ENCODE results near the gene CRADD. TPM values are rescaled to one million over a fixed set of nuclear protein-coding genes. Genes with fewer than 3 reads are reported as not detected.

CRADD gene
- total and polyA plus RNA-seq, 4 donors = 6.3 to 28.9 (median 16.6) TPM

DNA sequence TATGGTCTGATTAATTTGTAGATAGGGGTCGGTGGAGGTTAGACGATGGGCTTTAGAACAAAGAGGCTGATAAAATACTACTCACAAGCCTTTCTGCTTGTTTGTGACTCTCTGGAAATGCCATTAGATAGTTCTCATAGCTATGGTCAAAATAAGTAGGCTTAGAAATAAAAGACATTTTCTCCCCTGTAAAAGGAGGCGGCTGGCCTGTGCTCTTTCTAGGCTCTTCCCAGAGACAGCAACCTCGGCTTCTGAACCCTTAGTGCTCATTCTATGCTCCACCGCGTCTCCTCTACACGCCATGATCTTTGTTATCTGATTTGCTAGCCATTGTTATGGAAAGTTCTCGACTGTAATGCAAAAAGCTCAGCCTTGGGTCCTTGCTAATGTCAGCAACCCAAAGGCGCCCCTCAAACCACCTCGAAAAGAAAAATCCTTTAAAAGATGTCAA, 64.5 kb downstream of the CRADD start:
- Histone ChIP-seq H3K4me1 (ENCODE audit: control insufficient read depth in 5 of 5, insufficient read depth in 5 of 5, low read length in 5 of 5) (peaks cover 0 to 16% (median 5%) of the 10 kb centered on the region in 5 donors), H3K36me3 (ENCODE audit: control insufficient read depth in 4 of 4, insufficient read depth in 4 of 4, low read length in 4 of 4) (no peaks in the 10 kb centered on the region), H3K27ac (ENCODE audit: low read depth in 1 of 2, low read length in 1 of 2) (peak overlapping the region; percentile 91 to 98), H3K9ac (ENCODE audit: insufficient read depth in 1 of 2, low read length in 2 of 2) (peak overlapping the region; percentile 77 to 95), H3K9me3 (ENCODE audit: control insufficient read depth in 4 of 4, insufficient read depth in 3 of 4, low read length in 3 of 4) (no peaks in the 10 kb centered on the region), H3K27me3 (ENCODE audit: control insufficient read depth in 3 of 3, insufficient read depth in 3 of 3, low read length in 2 of 3) (no peaks in the 10 kb centered on the region), H3K4me3 (peak overlapping the region; percentile 55)
- no peak for ATAC-seq (ENCODE audit: insufficient read depth, low FRiP score)
- TF ChIP-seq CTCF (IDR thresholded peaks at IDR 0.05; ENCODE audit: control extremely low read depth, extremely low read depth) = no peak
- no peak for DNase-seq
- 9 to 13% methylated on average over 10 of the region's 10 CpGs for WGBS, 2 donors

- H3K27me3 ChIP-seq (ENCODE audit: control insufficient read depth in 3 of 3, insufficient read depth in 3 of 3, low read length in 2 of 3) = no peaks in the 10 kb centered on the region
- no peaks in the 10 kb centered on the region for H3K36me3 ChIP-seq (ENCODE audit: control insufficient read depth in 4 of 4, insufficient read depth in 4 of 4, low read length in 4 of 4)
- H3K4me3 ChIP-seq = peak overlapping the region; percentile 55
- DNase-seq = peak; percentile 75 to 88 (median 87)
- ATAC-seq (ENCODE audit: insufficient read depth, low FRiP score) = peak; percentile 92
- H3K27ac ChIP-seq (ENCODE audit: low read depth in 1 of 2, low read length in 1 of 2) = peak overlapping the region; percentile 91 to 98
- no peaks in the 10 kb centered on the region for H3K9me3 ChIP-seq (ENCODE audit: control insufficient read depth in 4 of 4, insufficient read depth in 3 of 4, low read length in 3 of 4)
- TF ChIP-seq CTCF (IDR thresholded peaks at IDR 0.05; ENCODE audit: control extremely low read depth, extremely low read depth) = no peak
- H3K9ac ChIP-seq (ENCODE audit: insufficient read depth in 1 of 2, low read length in 2 of 2) = peak overlapping the region; percentile 77 to 95
- 1 to 2% methylated on average over 42 to 45 of the region's 45 CpGs for WGBS, 2 donors
- H3K4me1 ChIP-seq (ENCODE audit: control insufficient read depth in 5 of 5, insufficient read depth in 5 of 5, low read length in 5 of 5) = peaks cover 0 to 16% (median 5%) of the 10 kb centered on the region in 5 donors
These were observed 65.1 kb downstream of the CRADD start for GRCh38 chr12:93742110-93742934.

DNA sequence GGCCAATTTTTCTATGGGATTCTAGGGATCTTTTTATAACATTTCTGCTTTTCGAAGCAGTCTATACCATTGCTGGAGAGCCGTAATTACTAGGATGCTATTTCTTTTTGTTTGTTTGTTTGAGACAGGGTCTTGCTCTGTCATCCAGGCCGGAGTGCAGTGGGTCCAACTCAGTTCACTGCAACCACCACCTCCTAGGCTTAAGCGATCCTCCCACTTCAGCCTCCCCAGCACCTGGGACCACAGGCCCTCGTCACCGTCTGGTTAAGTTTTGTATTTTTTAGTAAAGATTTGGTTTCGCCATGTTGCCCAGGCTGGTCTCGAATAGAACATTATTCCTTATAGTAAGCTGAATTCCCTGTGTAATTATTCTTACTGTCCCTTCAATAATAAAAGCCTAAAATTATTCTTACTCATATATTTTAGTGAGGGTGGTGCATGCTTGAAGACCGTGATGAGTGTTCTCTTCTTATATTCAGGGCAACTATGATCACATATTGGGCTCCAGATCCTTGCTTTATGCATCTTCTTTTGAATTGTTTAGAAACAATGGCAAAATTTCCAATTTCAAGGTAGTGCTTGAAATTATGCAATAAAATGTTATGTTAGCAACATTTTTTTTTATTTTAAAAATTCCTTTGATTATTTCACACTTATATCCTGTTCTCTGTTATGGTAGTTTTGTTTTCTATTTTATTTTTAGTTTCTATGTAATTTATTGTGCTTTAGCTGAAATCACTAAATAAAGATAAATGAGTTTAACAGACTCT, 66.2 kb downstream of the CRADD start:
- TF ChIP-seq CTCF (IDR thresholded peaks at IDR 0.05; ENCODE audit: control extremely low read depth, extremely low read depth) = no peak
- ATAC-seq (ENCODE audit: insufficient read depth, low FRiP score) (no peak), DNase-seq (no peak)
- H3K27ac ChIP-seq (ENCODE audit: low read depth in 1 of 2, low read length in 1 of 2) = peak overlapping the region in 1 of 2 donors; percentile 81
- no peak overlapping the region for H3K9ac ChIP-seq (ENCODE audit: insufficient read depth in 1 of 2, low read length in 2 of 2)
- H3K27me3 ChIP-seq (ENCODE audit: control insufficient read depth in 3 of 3, insufficient read depth in 3 of 3, low read length in 2 of 3) = no peaks in the 10 kb centered on the region
- H3K4me1 ChIP-seq (ENCODE audit: control insufficient read depth in 5 of 5, insufficient read depth in 5 of 5, low read length in 5 of 5) = peaks cover 0 to 16% (median 3%) of the 10 kb centered on the region in 5 donors
- H3K4me3 ChIP-seq = no peak overlapping the region
- no peaks in the 10 kb centered on the region for H3K36me3 ChIP-seq (ENCODE audit: control insufficient read depth in 4 of 4, insufficient read depth in 4 of 4, low read length in 4 of 4)
- WGBS, 2 donors = 83 to 91% methylated on average over 9 of the region's 9 CpGs
- H3K9me3 ChIP-seq (ENCODE audit: control insufficient read depth in 4 of 4, insufficient read depth in 3 of 4, low read length in 3 of 4) = no peaks in the 10 kb centered on the region

Measured in lung (tissue), 12 donors.